GM10248 (cell line): ENCODE measurements around the gene TAGLN.
A peak's percentile ranks its signal among the peaks of the same experiment; 100 is the strongest.

Experiments used
- CTCF ChIA-PET: fragments of 300-600 bp; sonication (Branson Sonifier 250); formaldehyde crosslinking; extraction: SDS; loops from one replicate; lab custom pipeline; 2021; ENCODE audit warnings: antibody characterized with exemption; lab: Yijun Ruan, JAX
- POLR2A ChIA-PET: fragments of 350-650 bp; sonication (Branson Sonifier 250); formaldehyde crosslinking; extraction: SDS; loops from one replicate; lab custom pipeline; 2020; ENCODE audit warnings: antibody characterized with exemption; lab: Yijun Ruan, JAX
- DNase-seq: peaks from one replicate; pipeline ENCODE4 v3.0.0; 2012; ENCODE audit errors: extremely low spot score
- CTCF ChIP-seq: IDR thresholded peaks from 2 replicates; pipeline ENCODE4 v1.5.1; 2012; ENCODE audit warnings: mild to moderate bottlenecking, low read depth; ENCODE audit errors: extremely low read depth, missing control alignments, control extremely low read depth

TAGLN gene

GRCh38 chr11:117188620-117189081 is 10.5 kb upstream of the TAGLN start:
- CTCF ChIA-PET = interaction anchor here (0.9 to 1.7 kb wide), 4 partner anchors 9 to 397 kb away, joined by 3 to 7 read pairs (median 4); partner anchors contain the start of genes APOA5 and SIDT2

GRCh38 chr11:117189191-117189940 is 9.8 kb upstream of the TAGLN start:
- peak; percentile 68 for DNase-seq
- CTCF ChIA-PET = interaction anchor here (0.9 to 1.7 kb wide), 4 partner anchors 10 to 398 kb away, joined by 3 to 7 read pairs (median 4); partner anchors contain the start of genes APOA5 and SIDT2
- TF ChIP-seq CTCF = no peak
- POLR2A ChIA-PET = interaction anchor here (0.6 to 1.4 kb wide), 3 partner anchors 10 to 19 kb away, joined by 3 to 5 read pairs (median 3); partner anchors contain the start of gene SIDT2

More at GRCh38 chr11:117188620-117189081, 10.5 kb upstream of the TAGLN start:
- TF ChIP-seq CTCF = no peak
- DNase-seq = peak; percentile 14
- POLR2A ChIA-PET = interaction anchor here (1.0 to 1.4 kb wide), 2 partner anchors 9 to 10 kb away, joined by 3 to 5 read pairs; partner anchors contain the start of gene SIDT2

GRCh38 chr11:117189941-117190544 is 9.1 kb upstream of the TAGLN start:
- no peak for TF ChIP-seq CTCF
- CTCF ChIA-PET = no interaction called here
- DNase-seq = peak; percentile 15
- POLR2A ChIA-PET = no interaction called here

- ChIA-PET CTCF (interaction anchor here (1.2 kb wide), 1 partner anchor 14 kb away, joined by 4 read pairs; the partner anchor contains the start of gene SIDT2), POLR2A (no interaction called here)
- DNase-seq = no peak
- TF ChIP-seq CTCF = no peak
These were observed 7.3 kb upstream of the TAGLN start for GRCh38 chr11:117191680-117192400.

- DNase-seq = no peak
- no peak for TF ChIP-seq CTCF
- ChIA-PET POLR2A (no interaction called here), CTCF (no interaction called here)
These were observed 6.7 kb upstream of the TAGLN start for GRCh38 chr11:117192401-117192875.
